Activated CD4-positive, alpha-beta T cell treated with anti-CD3 and anti-CD28 coated beads for 1 hour (primary cell): ENCODE data around the gene NUP133.
"Not testable (repeated sequence)": the region's sequence is repeated elsewhere in the genome, so short reads cannot be mapped to it uniquely, and the experiment has no call there.

ENCODE experiments used
- DNase-seq: peaks from one replicate; pipeline ENCODE4 v3.0.0-alpha.2; 2020

The NUP133 gene

DNA sequence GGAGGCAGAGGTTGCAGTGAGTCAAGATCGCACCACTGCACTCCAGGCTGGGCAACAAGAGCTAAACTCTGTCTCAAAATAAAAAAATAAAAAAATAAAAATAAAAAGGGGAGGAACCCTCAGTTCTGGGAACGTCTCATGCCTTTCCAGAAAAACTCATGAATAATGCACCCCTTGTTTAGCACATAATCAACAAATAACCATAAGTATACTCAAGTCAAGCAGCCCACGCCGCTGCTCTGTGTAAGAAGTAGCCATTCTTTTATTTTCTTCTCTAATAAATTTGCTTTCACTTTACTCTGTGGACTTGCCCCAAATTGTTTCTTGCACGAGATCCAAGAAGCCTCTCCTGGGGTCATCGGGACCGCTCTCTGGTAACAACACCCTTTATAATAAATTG is 59.8 kb downstream of the NUP133 start:
- no peak for DNase-seq

DNA sequence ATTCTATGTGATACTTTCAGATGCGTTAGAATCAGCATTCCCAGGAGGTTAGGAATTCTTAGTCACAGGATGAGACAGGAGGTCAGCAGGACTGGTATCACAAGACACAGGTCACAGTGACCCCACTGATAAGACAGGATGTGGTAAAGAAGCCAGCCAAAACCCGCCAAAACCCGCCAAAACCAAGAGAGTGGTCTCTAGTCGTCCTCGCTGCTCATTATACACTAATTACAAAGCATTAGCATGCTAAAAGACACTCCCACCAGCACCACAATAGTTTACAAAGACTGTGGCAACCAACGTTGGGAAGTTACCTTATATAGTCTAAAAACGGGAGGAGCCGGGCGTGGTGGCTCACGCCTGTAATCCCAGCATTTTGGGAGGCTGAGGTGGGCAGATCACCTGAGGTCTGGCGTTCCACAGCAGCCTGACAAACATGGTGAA is 60.3 kb downstream of the NUP133 start:
- DNase-seq, result no peak

DNA sequence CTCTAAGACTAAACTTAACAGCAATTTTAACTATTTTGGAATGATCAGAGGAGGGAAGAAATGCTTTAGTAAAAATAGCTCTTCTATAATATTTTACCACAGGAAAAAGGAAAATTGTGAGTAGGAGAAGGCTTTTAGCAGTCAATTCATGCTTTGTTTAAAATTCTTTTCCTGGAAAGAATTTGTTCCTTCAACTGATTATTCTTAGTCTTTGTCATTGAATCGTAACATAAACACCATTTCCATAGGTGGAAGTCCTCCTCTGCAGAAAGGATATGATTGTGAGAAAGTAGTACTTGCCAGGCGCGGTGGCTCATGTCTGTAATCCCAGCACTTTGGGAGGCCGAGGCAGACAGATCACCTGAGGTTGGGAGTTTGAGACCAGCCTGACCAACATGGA is 62.3 kb downstream of the NUP133 start:
- no peak for DNase-seq

DNA sequence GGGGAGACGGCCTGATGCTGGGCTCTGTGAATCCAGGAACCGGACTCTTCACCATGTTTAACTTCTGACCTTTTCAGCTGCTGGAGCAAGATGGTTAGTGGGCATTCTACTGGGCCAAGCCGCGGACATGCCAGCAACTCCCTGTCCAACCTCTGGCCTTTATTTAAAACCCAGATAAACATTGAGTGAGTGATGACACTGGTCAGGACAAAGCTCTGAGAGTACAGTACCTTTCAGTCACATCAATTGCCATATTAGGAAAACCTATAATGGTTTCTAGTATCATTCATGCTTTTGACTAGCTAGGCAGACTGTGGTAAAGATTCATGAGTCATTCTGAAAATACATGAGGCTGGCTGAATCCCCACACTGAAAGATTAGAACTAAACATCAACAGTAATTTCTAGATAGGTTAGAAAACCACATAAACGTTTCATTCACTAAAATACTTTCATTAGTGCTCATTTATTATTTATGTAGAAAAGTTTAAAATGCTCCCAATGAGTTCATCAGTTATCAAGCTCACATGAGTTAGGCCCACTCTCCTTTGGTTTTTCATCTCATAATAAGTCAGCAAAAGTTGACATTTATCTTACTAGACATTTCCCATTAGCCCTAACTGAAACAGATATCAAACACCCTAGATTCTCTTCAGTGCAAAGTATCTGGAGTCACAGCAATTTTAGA is 67.1 kb downstream of the NUP133 start:
- no peak for DNase-seq

DNA sequence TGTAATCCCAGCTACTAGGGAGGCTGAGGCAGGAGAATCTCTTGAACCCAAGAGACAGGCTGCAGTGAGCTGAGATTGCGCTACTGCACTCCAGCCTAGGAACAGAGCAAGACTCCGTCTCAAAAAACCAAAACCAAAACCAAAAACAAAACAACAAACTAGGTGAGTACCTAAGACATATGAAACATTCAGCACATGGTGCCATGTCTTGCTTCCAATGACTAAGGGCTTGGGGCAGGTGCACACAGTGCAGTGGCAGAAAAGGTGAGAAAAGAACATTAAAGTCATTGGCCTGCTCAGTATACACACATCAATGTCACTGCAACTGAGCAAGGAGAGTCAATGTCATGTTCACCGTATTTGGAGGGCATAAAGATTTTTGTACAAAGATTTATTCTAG is 70.1 kb downstream of the NUP133 start:
- DNase-seq, result no peak

DNA sequence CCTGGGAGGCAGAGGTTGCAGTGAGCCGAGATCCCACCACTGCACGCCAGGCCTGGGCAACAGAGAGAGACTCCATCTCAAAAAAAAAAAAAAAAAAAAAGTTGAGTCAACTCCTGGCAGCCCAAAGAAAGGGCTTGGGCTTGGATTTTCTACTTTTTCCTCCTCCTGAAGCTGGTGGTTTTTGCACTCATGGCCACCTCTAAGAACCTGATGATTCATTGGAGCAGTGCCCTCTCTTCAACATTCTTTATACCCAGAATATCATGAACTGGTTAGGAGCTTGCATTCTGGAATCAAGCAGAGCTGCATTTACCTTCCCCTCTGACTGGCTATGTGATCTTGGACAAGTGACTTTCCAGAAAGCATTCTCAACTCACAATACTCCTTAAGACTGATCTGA is 70.7 kb downstream of the NUP133 start:
- no peak for DNase-seq

DNA sequence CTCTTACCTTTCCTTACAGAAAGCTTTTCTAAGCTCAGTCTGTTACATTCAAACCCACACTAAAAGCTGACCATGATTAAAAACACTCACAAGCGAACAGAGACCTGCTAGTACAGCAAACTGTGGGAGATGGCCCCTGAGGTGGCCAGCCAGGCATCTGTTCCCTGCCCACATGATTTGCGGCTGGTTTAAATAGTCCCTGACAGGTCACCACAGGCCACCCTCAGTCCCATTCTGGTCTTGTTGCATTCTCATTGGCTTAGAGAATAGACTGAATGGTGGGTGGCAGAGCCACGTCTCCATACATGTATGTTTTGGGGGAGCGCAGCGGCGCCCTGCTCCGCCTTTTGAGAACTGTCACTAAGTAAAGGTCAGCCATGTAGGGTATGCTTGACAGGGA is 71.9 kb downstream of the NUP133 start:
- DNase-seq, result no peak

DNA sequence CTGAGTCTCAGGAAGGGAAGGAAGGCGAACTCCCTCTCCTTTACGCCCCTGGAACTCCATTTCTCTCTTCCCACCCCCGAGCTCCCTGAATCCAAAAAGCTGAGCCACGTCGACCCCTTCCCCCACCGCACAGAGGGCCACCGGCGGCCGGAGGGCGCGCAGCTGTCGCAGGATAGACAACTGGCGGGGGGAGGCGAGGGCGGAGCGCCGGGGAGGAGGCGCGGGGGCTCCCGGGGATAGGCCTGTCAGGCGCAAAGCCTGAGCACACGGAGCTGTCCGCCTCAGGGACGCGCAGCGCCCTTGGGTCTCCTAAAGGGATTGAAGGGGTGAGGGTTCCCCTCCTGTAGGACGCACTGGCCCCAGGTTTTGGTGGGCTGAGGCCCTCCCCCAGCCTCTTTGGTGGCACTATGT is 73.5 kb downstream of the NUP133 start:
- no peak for DNase-seq

DNA sequence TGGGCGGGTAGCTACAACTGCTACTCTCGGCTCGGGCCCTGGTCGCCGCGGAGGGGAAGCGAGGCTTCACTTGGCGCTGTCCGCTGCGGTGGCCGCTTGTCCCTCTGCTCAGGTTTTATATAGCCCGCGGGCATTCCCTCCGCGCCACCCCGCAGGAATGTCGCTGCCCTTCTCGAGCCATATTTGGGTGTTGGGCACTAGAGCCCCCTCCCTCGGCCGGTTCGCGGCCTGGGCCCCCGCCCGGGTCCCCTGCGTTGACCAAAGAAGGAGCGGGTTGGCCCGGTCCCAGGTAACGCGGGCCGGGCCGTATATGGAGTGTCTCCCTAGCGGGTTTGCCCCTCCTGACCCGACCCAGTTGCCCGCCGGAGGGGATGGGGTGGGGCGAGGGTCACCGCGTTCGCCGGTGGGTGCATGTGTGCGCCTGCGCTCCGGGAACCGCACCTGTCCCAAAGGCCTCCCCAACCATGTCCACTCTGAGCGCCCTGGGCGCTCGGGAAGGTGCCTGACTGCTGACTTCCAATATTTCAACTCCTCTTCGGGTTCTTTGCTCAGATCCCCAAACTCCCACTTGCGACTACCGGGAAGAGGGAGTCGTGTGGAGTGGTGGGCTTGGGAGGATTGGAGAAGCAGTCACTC is 74.0 kb downstream of the NUP133 start, which contains the start of gene ACTA1:
TSS of gene ACTA1 (minus strand) at position 90 of the 636 bp plus-strand sequence. CDS start 979 bp downstream, outside the sequence.
- no peak for DNase-seq

DNA sequence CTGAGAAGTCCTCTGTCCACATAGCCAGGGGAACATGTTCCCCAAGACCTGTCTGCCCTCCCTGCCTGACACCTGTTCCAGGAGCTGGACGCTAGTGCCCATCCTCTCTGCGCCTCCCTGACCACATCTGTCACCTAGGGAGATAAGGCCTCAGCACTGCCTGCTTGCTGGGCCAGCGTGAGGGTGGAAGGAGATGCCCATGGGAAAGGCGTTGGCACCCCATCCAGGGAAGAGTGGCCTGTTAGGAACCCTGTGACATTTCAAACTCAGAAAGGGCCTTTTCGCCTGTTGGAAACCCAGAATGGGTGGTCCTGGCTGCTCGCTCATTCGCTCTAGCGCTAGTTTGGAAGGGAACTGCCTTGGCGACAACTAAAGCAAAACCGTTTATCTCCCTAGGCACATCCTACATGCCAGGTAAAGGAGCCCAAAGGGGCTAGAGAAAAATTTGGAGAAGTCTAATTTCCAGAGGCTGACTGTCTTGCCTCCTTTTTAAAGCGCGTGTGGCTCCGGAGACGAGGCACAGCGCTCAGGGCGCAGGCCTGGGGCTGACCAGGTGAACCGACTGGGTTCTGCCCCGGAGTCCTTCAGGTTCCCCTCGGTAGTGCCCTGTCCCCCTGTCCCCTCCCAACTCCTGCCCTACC is 74.7 kb downstream of the NUP133 start:
- no peak for DNase-seq

DNA sequence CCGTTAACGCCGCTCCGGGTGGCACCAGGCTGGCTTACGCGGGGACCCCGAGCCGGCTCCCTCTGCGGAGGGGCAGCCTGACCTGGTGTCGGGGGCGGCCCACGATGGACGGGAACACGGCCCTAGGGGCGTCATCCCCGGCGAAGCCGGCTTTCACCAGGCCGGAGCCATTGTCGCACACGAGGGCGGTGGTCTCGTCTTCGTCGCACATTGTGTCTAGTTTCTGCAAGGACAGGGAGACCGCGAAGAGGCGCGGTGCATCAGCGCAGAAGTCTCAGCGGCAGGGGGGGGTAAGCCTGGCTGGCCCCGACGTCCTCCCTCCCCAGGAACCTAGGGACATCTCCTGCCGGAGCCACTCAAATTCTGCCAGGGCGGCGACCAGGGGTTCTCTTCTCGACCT is 75.2 kb downstream of the NUP133 start:
- DNase-seq, result no peak

DNA sequence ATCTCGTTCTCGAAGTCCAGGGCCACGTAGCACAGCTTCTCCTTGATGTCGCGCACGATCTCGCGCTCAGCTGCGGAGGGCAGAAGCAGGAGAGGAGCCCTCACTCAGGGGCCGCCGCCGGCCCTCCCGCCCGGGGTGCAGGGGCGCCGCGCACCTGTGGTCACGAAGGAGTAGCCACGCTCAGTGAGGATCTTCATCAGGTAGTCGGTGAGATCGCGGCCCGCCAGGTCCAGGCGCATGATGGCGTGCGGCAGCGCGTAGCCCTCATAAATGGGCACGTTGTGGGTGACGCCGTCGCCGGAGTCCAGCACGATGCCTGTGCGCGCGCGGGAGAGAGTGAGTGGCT is 76.1 kb downstream of the NUP133 start:
- DNase-seq, result no peak

DNA sequence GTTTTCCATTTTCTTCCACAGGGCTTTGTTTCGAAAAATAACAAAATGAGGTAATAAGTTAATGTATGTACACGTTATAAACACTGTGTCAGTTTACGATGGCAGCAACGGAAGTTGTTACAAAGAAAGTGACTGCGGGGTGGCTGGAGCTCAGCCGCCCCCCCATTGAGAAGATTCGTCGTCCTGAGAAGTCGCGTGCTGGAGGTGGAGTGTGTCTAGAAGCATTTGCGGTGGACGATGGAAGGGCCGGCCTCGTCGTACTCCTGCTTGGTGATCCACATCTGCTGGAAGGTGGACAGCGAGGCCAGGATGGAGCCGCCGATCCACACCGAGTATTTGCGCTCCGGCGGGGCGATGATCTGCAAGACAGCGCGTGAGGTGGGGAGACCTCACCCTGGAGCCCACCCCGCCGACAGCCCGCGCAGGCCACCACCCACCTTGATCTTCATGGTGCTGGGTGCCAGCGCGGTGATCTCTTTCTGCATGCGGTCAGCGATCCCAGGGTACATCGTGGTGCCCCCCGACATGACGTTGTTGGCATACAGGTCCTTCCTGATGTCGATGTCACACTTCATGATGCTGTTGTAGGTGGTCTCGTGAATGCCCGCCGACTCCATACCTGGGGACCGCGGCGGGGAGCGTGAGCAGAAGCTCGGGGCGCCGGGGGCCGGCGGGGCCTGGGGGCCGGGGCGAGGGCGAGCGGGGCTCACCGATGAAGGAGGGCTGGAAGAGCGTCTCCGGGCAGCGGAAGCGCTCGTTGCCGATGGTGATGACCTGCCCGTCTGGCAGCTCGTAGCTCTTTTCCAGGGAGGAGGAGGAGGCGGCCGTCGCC is 76.6 kb downstream of the NUP133 start:
- no peak for DNase-seq

DNA sequence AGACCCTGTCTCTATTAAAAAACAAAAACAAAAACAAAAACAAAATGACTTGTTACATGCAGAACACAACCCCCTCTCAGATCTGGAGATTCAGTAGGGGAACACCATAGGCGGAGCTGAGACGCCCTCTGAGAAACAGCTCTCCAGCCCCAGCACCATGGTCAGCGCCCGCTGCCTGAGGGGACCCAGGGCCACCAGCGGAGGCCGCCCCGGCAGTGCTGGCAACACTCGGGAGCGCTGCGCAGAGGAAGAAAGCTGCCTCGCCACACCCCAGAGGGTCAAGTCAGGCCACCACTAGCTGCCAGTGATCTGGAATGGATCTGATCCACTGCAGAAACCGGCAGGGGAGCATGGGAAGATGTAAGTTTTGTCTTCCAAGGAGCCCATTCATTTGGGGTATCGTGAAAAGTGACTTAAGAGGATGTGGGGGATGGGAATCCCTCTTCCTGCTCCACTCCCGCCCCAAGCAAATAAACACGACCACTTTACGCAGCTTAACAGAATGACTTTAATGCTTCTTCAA is 77.3 kb downstream of the NUP133 start:
- DNase-seq, result no peak

DNA sequence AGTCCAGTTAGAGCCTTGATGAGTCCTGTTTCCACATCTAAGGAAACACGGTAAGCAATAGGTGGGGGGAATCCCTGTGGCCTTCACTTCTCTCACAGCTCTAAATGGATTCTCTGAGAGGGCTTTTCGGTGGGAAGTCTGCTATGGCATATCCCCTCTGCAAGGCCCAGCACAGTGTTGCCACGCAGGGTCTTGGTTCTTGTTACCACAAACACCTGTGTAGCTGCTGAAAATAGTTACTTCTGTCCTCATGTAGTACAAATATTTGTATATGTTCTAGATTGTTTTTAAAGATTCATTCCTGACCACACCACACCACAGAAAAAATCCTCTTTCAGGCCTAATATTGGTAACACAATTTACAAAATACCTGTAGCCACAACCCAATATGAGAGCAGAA is 79.9 kb downstream of the NUP133 start:
- DNase-seq, result no peak

DNA sequence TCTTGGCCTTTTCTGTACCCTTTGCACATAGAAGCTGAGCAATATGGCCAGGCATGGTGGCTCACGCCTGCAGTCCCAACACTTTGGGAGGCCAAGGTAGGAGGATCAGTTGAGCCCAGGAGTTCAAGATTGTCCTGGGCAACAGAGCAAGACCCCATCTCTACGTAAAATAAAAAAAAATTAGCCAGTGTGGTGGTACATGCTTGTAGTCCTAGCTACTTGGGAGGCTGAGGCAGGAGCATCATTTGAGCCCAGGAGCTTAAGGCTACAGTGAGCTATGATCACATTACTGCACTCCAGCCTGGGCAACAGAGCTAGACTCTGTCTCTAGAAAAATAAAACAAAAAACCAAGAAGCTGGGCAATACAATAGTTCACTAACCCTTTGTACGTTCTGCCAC is 80.6 kb downstream of the NUP133 start:
- DNase-seq, result no peak

DNA sequence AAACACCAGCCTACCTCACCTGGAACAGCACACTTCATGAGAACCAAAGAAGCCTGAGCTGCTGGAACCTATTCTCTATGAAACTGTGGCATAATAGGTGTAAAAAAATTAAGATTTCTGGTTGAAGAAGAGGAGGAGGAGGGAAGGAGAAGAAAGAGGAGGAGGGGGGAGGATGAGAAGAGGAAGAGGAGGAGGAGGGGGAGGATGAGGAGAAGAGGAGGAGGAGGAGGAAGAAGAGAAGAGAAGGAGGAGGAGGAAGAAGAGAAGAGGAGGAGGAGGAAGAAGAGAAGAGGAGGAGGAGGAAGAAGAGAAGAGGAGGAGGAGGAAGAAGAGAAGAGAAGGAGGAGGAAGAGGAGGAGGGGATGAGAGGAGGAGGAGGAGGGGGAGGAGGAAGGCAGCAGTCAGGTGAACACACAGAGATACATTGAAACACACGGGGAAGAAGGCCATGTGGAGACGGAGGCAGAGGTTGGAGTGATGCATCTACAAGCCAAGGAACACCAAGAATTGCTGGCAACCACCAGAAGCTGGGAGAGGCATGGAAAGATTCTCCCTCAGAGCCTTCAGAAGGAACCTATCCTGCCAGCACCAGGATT is 82.5 kb downstream of the NUP133 start:
- no peak for DNase-seq

DNA sequence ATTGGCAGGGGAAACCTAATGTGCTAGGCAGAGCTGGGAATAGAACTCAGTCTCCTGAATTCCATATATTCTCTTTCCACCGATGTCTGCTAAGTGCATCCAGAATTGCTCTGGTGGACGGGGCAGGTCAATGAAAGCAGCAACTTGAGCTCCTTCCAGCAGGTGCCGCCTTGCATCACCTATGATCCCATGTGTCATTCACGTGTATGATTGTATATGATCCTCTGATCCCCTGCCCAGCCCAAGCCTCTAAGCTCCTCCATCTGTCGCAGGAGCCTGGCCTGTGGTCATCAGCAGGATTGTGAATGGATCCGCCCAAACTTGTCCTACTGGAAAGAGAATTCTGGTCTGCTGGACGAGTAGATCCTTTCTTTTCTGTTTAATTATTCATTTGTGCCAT is 87.4 kb downstream of the NUP133 start:
- no peak for DNase-seq

DNA sequence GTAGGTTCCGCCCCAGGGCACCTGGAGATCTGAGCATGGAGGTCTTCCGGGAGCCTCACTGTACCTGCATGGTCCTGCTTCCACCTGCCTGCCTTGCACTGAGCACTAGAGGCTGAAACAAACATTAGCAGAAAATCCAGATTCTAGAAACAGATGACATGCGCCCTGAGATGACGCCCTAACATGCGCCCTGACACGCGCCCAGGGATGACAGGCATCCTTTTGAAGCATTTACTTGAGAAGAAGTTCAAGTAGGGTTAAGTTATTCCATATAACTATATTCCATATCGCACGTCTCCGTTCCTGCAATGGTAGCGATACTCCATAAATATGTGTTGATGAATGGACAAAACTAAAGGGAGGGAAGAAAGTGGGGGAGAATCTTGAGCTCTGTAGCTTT is 87.9 kb downstream of the NUP133 start:
- no peak for DNase-seq

DNA sequence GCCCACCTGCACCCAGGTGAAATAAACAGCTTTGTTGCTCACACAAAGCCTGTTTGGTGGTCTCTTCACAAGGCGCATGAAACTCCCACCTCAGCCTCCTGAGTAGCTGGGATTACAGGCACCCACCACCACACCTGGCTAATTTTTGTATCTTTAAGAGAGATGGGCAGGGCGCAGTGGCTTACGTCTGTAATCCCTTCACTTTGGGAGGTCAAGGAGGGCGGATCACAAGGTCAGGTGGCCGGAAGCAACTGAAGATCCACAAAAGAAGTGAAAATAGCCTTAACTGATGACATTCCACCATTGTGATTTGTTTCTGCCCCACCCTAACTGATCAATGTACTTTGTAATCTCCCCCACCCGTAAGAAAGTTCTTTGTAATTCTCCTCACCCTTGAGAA is 89.6 kb downstream of the NUP133 start:
- not testable (repeated sequence) for DNase-seq

DNA sequence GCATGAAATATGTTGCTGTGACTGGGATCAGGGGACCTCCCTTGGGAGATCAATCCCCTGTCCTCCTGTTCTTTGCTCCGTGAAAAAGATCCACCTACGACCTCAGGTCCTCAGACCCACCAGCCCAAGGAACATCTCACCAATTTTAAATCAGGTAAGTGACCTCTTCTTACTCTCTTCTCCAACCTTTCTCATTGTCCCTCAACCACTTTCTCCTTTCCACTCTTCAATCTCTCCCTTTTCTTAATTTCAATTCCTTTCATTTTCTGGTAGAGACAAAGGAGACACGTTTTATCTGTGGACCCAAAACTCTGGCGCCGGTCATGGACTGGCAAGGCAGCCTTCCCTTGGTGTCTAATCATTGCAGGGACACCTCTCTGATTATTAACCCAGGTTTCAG is 95.3 kb downstream of the NUP133 start:
- DNase-seq, result not testable (repeated sequence)

DNA sequence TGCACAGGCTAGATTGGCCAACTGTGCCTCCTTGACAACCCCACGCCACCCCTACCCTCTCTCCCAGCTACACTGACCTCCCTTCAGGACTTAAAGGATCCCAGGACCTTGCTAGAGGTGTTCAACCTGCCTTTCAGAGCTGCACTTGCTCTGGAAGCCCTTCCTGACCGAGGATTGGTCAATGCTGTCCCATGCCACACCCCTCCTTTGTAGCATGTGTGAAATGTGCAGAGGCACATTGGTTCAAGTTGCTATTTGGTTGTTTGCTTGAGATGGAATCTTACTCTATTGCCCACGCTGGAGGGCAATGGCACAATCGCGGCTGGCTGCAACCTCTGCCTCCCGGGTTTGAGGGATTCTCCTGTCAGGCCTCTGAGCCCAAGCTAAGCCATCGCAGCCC is 96.1 kb downstream of the NUP133 start:
- DNase-seq, result no peak
